Measurements from ENCODE around the gene G6PC3.

Gene G6PC3

DNA sequence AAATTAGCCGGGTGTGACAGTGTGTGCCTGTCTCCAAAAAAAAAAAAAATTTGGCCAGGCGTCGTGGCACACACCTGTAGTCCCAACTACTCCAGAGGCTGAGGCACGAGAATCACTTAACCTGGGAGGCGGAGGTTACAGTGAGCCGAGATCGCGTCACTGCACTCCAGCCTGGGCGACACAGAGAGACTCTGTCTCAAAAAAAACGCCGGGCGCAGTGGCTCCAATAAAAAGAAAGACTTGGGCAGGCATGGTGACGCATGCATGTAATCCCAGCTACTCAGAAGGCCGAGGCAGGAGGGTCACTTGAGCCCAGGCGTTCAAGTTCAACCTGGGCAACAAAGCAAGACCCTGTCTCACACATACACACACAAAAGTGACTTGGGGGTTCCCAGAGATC, 7.7 kb upstream of the G6PC3 start:
- no peak for DNase-seq

DNA sequence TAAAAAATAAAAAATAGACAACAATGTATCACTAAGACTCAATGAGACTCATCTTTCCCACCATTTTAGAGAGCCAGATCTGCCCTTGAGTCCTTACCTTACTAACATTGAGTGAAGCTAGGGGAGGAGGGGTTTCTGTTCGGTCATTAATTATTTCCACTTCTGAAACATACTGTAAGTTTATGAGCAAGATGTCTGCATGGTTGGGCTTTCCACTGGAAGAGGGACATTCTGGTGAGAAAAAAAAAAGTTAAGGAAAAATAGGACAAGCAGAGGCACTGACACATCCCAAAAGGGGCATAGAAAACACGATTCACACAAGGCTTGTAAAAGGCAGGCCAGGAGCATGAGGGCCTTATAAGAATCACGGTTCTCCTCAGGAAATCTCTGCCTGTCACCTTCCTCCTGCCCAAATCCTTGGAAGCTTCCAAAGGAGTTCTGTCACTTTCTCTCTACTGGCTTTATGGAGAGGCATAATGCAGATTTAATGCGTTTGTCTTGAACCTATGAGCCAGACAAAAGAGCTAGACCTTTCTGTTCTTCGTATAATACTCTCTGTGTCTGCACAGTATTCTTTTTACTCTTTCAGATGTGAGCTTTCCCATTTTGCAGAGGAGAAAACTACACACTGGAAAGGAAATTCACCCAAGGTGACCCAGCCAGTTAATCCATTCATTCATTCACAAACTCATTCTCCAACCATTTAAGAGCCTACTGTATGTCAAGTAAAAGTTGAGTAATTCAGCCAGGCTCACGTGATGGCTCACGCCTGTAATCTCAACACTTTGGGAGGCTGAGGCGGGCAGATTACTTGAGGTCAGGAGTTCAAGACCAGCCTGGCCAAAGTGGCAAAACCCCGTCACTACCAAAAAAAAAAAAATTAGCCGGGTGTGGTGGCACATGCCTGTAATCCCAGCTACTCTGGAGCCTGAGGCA, 6.6 kb upstream of the G6PC3 start:
- no peak for DNase-seq

GRCh38 chr17:44065668-44066203, 4.8 kb upstream of the G6PC3 start:
- DNase-seq = no peak

GRCh38 chr17:44066204-44066930, 4.2 kb upstream of the G6PC3 start, which contains the start of gene LSM12:
LSM12 (minus strand) TSS chr17:44066671; CDS start chr17:44066587, 84 bp downstream.
- peak; percentile 89 for DNase-seq

DNA sequence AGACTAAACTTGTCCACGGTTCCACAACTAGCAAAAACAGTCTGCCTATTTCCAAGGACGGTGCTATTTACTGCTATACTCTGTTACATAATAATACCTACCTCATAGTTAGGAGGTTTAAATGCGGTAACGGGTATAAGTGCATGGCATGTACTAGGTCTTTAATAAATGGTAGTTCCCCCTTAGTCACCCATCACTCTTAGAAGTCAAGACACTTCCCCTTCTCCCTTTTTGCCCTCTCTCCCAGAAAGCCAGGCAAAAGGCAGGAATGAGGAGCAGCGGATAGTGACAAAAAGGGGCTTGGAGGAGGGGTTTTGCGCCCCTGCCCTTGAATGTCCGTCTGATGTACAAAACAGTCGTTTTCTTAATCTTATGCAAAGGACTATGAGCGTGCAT, 3.0 kb upstream of the G6PC3 start:
- no peak for DNase-seq

- peak; percentile 64 for DNase-seq
Observed at GRCh38 chr17:44069974-44070454, 521 bp upstream of the G6PC3 start.

GRCh38 chr17:44071198-44071520, 624 bp downstream of the G6PC3 start:
- no peak for DNase-seq

- no peak for DNase-seq
Observed at GRCh38 chr17:44071772-44072171, 1.2 kb downstream of the G6PC3 start.

GRCh38 chr17:44074231-44074910, 3.8 kb downstream of the G6PC3 start:
- DNase-seq = no peak

- DNase-seq = no peak
Observed at GRCh38 chr17:44074911-44075285, 4.4 kb downstream of the G6PC3 start.

DNA sequence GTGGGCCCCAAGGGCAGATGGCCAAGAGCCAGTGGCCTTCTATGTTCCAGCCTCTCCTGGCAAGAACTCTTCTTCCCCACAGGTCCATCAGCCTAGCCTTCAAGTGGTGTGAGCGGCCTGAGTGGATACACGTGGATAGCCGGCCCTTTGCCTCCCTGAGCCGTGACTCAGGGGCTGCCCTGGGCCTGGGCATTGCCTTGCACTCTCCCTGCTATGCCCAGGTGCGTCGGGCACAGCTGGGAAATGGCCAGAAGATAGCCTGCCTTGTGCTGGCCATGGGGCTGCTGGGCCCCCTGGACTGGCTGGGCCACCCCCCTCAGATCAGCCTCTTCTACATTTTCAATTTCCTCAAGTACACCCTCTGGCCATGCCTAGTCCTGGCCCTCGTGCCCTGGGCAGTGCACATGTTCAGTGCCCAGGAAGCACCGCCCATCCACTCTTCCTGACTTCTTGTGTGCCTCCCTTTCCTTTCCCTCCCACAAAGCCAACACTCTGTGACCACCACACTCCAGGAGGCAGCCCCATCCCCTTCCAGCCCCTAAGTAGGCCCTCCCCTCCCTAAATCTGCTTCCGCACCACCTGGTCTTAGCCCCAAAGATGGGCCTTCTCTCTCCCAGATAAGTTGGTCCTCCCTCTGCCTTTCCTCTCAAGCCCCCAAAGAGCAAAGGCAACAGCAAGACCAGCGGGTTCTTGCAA, 5.2 kb downstream of the G6PC3 start:
- no peak for DNase-seq

- DNase-seq = peak; percentile 25
Observed at GRCh38 chr17:44076716-44077594, 6.4 kb downstream of the G6PC3 start.

GRCh38 chr17:44077595-44077909, 7.0 kb downstream of the G6PC3 start:
- DNase-seq = no peak

- no peak for DNase-seq
Observed at GRCh38 chr17:44078412-44078811, 7.9 kb downstream of the G6PC3 start.

GRCh38 chr17:44079877-44080821, 9.6 kb downstream of the G6PC3 start:
- no peak for DNase-seq

- DNase-seq = no peak
Observed at GRCh38 chr17:44081681-44082080, 11.1 kb downstream of the G6PC3 start.

GRCh38 chr17:44082256-44082927, 11.9 kb downstream of the G6PC3 start:
- no peak for DNase-seq

DNA sequence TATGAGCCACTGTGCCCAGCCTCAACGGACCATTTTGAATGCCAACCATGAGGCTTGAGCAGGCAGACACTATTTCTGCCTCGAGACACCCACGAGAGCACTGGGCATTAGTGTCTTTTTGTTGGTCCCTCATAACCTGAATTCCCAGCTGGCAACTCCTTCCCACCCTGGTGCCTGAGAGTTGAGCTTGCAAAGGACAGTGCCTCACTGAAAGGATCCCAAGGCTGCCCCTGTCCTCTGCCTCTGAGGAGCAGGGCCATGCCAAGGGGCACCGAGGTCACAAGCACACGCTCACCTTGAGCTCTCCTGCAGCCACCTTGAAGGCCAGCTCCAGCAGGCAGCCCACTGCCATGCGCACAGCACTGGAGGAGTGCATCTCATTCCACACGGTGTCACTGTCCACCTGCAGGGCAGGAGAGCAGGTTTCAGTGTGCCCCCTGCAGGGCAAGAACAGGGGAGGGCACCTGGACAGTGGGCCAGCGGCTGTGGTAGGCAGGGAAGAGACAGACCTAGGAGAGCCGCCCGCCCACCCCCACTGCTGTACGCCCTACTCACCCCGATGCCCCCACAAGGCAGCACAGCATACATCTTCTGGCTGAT, 12.8 kb downstream of the G6PC3 start:
- no peak for DNase-seq

DNA sequence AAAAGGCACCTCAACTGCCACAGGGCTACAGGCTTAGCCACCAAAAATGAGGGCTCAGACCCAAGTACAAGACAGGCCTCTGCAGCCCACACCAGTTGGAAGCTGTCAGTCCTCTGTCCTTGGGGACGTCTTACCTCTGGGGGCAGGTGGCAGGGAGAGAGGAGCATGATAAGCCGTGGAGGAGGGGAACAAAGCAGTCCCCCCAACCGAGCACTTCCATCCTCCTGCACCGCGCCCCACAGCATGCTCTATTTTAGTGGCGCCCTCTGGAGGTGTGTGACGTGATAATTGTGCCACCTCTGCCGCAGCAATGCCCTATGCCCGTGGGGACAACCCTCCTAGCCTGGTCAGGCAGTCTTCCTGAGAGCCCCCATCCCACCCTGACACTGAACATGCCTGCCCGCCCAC, 13.6 kb downstream of the G6PC3 start:
- no peak for DNase-seq

Measured in NCI-H526 treated with DMSO at 0.1 percent for 48 hours (cell line).